HG03439 (cell line): ENCODE measurements around the gene PKNOX1.
"Not testable (repeated sequence)": the region's sequence is repeated elsewhere in the genome, so short reads cannot be mapped to it uniquely, and the experiment has no call there.

Experiments
- ATAC-seq: cut with Tn5 transposase; IDR thresholded peaks from one replicate; pipeline ENCODE4 v1.9.1; 2021; ENCODE audit warnings: mild to moderate bottlenecking, moderate library complexity; ENCODE audit not compliant: unreplicated experiment

Gene PKNOX1

GRCh38 chr21:42951193-42951592, 23.2 kb upstream of the PKNOX1 start:
- ATAC-seq = not testable (repeated sequence)

- peak; percentile 100 for ATAC-seq
These were observed 17.3 kb upstream of the PKNOX1 start for GRCh38 chr21:42956824-42957630.

GRCh38 chr21:42958122-42958521, 16.2 kb upstream of the PKNOX1 start:
- ATAC-seq = not testable (repeated sequence)

GRCh38 chr21:42959728-42960127, 14.6 kb upstream of the PKNOX1 start:
- ATAC-seq = no peak

GRCh38 chr21:42962380-42963007, 11.9 kb upstream of the PKNOX1 start:
- no peak for ATAC-seq

GRCh38 chr21:42964086-42964485, 10.3 kb upstream of the PKNOX1 start:
- no peak for ATAC-seq

- no peak for ATAC-seq
These were observed 9.7 kb upstream of the PKNOX1 start for GRCh38 chr21:42964546-42965210.

GRCh38 chr21:42965211-42965560, 9.2 kb upstream of the PKNOX1 start:
- no peak for ATAC-seq

- ATAC-seq = not testable (repeated sequence)
These were observed 6.7 kb upstream of the PKNOX1 start for GRCh38 chr21:42967616-42968015.

- no peak for ATAC-seq
These were observed 5.2 kb upstream of the PKNOX1 start for GRCh38 chr21:42969193-42969600.

GRCh38 chr21:42970946-42971653, 3.3 kb upstream of the PKNOX1 start:
- no peak for ATAC-seq

- ATAC-seq = no peak
These were observed 2.5 kb upstream of the PKNOX1 start for GRCh38 chr21:42971897-42972275.

- no peak for ATAC-seq
These were observed 912 bp upstream of the PKNOX1 start for GRCh38 chr21:42973309-42973990.

GRCh38 chr21:42974832-42975820, 764 bp downstream of the PKNOX1 start:
- peak; percentile 29 for ATAC-seq

- ATAC-seq = no peak
These were observed 1.7 kb downstream of the PKNOX1 start for GRCh38 chr21:42975886-42976608.

- ATAC-seq = no peak
These were observed 6.2 kb downstream of the PKNOX1 start for GRCh38 chr21:42980312-42981213.

- no peak for ATAC-seq
These were observed 6.8 kb downstream of the PKNOX1 start for GRCh38 chr21:42981214-42981523.

- ATAC-seq = no peak
These were observed 7.5 kb downstream of the PKNOX1 start for GRCh38 chr21:42981862-42982261.
